ENCODE results near the gene EVL. TPM values are rescaled to one million over a fixed set of nuclear protein-coding genes. Genes with fewer than 3 reads are reported as not detected.
A peak's percentile ranks its signal among the peaks of the same experiment; 100 is the strongest.
"Not testable (repeated sequence)": the region's sequence is repeated elsewhere in the genome, so short reads cannot be mapped to it uniquely, and the experiment has no call there.

Gene EVL
- total RNA-seq, 3 donors from 2014 or later: 32.0 to 42.8 (median 36.0) TPM

DNA sequence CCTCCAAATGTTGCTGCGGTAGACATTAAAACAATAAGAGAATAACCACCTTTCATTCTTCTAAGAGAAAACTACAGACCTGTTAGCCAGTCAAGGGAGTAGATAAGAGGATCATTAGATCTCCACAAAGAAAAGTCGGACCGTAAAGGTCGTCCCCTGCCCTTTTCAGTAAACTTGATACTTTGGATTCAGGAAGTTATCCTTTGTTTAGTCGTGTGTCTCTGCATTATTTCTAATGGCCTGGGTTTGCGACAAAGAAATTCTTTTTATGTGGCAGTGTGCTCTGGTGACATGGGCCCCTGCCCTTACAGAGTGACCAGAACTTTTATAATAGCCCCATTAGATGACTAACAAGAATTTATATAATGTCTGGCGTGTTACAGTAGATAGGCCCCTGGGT is 44.6 kb upstream of the EVL start:
- TF ChIP-seq, protein P1, sequence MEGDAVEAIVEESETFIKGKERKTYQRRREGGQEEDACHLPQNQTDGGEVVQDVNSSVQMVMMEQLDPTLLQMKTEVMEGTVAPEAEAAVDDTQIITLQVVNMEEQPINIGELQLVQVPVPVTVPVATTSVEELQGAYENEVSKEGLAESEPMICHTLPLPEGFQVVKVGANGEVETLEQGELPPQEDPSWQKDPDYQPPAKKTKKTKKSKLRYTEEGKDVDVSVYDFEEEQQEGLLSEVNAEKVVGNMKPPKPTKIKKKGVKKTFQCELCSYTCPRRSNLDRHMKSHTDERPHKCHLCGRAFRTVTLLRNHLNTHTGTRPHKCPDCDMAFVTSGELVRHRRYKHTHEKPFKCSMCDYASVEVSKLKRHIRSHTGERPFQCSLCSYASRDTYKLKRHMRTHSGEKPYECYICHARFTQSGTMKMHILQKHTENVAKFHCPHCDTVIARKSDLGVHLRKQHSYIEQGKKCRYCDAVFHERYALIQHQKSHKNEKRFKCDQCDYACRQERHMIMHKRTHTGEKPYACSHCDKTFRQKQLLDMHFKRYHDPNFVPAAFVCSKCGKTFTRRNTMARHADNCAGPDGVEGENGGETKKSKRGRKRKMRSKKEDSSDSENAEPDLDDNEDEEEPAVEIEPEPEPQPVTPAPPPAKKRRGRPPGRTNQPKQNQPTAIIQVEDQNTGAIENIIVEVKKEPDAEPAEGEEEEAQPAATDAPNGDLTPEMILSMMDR (IDR thresholded peaks at IDR 0.05): no peak
- no peak for DNase-seq
- Histone ChIP-seq H3K4me3 (no peak overlapping the region), H3K9me3 (no peaks in the 10 kb centered on the region), H3K4me1 (ENCODE audit: low read depth) (no peaks in the 10 kb centered on the region), H3K36me3 (ENCODE audit: low read depth) (no peaks in the 10 kb centered on the region)
- intact Hi-C loops (cut with DNase I, micrococcal nuclease): no loop called here
- ATAC-seq: no peak

DNA sequence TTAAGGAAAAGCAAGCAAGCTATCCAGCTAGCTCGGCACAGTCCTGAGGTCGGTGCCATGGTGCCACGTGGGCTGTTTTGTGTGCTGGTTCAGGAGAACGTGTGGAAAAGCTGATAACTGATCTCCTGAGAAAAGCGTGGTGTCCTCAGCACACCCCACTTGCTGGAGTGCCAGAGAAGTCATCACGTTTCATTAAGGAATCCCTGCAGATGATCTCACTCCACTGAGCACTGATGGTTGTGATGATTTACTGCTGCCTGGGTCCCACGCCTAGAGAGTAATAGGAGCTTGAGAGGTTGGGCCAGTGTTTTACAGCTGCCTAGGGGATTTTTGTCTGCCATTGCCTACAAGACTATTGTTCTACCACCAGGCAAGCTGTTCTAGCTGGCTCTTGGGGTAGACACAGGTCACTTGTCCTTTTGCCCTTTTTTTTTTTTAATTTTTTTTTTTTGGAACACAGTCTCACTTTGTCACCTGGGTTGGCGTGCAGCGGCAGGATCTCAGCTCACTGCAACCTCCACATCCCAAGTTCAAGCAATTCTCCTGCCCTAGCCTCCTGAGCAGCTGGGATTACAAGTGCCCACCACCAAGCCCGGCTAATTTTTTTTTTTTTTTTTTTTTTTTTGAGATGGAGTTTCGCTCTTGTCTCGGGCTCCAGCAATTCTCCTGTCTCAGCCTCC is 42.3 kb upstream of the EVL start:
- ATAC-seq (no peak), DNase-seq (peak in 1 of 3 donors; percentile 7)
- Histone ChIP-seq H3K4me1 (ENCODE audit: low read depth) (no peaks in the 10 kb centered on the region), H3K36me3 (ENCODE audit: low read depth) (no peaks in the 10 kb centered on the region), H3K9me3 (no peaks in the 10 kb centered on the region), H3K4me3 (no peak overlapping the region)
- TF ChIP-seq, protein P1 (IDR thresholded peaks at IDR 0.05): no peak
- intact Hi-C loops (cut with DNase I, micrococcal nuclease): no loop called here

DNA sequence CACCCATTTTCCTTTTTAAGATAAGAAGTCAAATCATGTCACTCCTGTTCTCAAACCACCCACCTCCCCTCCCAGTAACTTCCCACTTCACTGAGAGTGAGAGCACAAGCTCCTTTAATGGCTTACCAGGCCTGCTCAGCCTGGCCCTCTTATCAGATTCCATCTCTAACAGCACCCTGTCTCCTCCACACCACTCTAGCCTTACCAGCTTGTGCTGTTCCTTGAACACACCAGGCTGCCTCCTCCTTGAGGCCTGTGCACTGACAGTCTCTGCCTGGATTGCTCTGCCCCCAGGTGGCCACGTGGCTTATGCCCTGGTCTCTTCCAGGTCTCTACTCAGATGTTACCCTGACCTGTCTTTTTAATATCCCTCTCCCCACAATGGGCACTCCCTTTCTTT is 40.1 kb upstream of the EVL start:
- TF ChIP-seq, protein P1 (IDR thresholded peaks at IDR 0.05): no peak
- intact Hi-C loops (cut with DNase I, micrococcal nuclease): no loop called here
- no peaks in the 10 kb centered on the region for H3K4me1 ChIP-seq (ENCODE audit: low read depth)
- no peaks in the 10 kb centered on the region for H3K36me3 ChIP-seq (ENCODE audit: low read depth)
- peak; percentile 58 for ATAC-seq
- H3K9me3 ChIP-seq: no peaks in the 10 kb centered on the region
- peak in 1 of 3 donors; percentile 34 for DNase-seq
- no peak overlapping the region for H3K4me3 ChIP-seq

DNA sequence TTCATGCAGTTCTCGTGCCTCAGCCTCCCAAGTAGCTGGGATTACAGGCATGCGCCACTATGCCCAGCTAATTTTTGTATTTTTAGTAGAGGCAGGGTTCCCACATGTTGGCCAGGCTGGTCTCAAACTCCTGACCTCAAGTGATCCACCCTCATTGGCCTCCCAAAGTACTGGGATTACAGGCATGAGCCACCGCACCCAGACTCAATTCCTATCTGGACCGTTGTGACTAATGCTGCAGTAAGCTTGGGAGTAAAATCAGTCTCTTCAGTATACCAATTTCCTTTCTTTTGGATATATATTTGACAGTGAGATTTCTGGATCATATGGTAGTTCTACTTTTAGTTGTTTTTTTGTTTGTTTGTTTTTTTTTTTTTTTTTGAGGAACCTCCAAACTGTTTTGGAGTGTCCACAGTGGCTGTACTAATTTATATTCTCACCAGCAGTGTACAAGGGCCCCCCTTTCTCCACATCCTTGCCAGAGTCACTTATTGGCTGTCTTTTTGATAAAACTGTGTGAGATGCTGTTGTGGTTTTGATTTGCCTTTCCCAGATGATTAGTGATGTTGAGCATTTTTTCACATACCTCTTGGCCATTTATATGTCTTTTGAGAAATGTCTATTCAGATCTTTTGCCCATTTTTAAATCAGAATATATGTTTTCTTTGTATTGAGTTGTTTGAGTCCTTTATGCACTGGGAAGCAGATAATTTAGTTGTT is 37.3 kb upstream of the EVL start:
- intact Hi-C loops (cut with DNase I, micrococcal nuclease): no loop called here

DNA sequence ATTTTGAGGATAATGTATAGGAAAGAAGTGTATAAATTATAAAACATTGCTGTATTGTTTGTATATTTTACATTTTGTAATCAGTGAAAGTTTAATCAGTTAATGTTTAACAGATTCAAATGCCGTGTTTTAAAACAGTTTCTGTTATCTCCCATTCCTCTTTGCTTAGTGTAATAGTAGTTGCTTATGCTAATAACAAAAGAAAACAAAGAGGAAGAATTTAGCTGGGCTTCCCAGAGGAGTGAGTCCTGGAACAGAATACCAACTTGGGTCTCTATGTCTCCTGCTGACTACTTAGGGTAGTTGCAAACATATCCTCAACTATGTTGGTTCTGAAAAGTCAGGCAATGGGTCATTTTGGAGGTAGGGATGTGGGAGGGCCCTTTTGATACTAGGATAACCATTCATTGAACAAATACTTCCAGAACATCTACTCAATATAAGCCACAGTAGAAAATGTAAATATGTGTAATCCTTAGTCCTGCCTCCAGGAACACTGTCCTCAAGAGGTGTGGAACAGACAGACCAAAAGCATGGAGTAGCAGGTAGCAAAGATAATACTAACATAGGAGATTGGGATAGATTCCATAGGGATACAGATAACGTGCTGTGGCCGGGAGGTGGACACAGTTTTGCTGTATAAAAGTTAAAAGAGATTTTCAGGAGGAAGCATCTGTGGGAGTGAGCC is 36.1 kb upstream of the EVL start:
- no peak for ATAC-seq
- intact Hi-C loops (cut with DNase I, micrococcal nuclease): no loop called here
- Histone ChIP-seq H3K36me3 (ENCODE audit: low read depth) (no peaks in the 10 kb centered on the region), H3K9me3 (no peaks in the 10 kb centered on the region), H3K4me1 (ENCODE audit: low read depth) (no peaks in the 10 kb centered on the region), H3K4me3 (no peak overlapping the region)
- TF ChIP-seq, protein P1 (IDR thresholded peaks at IDR 0.05): no peak
- DNase-seq: no peak

More for the DNA sequence above, 37.3 kb upstream of the EVL start:
- TF ChIP-seq, protein P1 (IDR thresholded peaks at IDR 0.05): no peak
- H3K4me3 ChIP-seq: no peak overlapping the region
- no peak for DNase-seq
- no peak for ATAC-seq
- no peaks in the 10 kb centered on the region for H3K36me3 ChIP-seq (ENCODE audit: low read depth)
- no peaks in the 10 kb centered on the region for H3K4me1 ChIP-seq (ENCODE audit: low read depth)
- H3K9me3 ChIP-seq: no peaks in the 10 kb centered on the region

DNA sequence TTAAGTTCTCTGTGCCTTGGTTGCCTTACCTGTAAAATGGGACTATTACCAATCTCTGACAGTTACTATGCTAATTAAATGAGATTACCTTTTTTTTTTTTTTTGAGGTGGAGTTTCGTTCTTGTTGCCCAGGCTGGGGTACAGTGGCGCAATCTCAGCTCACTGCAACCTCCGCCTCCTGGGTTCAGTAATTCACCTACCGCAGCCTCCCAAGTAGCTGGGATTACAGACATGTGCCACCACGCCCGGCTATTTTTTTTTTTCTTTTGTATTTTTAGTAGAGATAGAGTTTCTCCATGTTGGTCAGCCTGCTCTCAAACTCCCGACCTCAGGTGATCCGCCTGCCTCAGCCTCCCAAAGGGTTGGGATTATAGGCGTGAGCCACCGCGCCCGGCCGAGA is 35.2 kb upstream of the EVL start:
- intact Hi-C loops (cut with DNase I, micrococcal nuclease); H3K36me3 ChIP-seq (ENCODE audit: low read depth); H3K9me3 ChIP-seq; H3K4me3 ChIP-seq; H3K4me1 ChIP-seq (ENCODE audit: low read depth); ATAC-seq; DNase-seq: not testable (repeated sequence)
